Measurements from ENCODE around the gene SPTLC3. TPM values are rescaled to one million over a fixed set of nuclear protein-coding genes. Genes with fewer than 3 reads are reported as not detected.

The SPTLC3 gene
- total RNA-seq, 1 donor from 2014 or later, result 2.2 TPM

DNA sequence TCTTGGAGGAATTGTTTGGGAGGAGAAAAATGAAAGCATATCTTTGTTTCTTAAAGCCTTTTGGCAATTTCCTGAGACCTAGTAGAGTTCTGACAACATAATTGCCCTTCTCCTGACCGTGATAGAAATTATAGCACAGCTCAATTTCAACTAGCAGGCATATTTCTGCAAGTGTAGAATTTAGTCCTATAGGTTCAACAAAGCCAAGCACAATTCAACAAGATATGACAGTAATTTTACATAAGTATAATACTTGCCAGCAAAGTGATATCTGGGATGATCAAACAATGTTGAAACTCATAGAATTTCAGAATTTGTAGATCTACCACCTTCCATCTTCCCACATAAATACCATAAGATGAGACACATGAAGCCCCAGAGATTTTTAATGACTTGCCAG lies 73.1 kb downstream of the SPTLC3 start:
- intact Hi-C loops (cut with DNase I), result no loop called here
- no peak for DNase-seq (ENCODE audit: low spot score)

DNA sequence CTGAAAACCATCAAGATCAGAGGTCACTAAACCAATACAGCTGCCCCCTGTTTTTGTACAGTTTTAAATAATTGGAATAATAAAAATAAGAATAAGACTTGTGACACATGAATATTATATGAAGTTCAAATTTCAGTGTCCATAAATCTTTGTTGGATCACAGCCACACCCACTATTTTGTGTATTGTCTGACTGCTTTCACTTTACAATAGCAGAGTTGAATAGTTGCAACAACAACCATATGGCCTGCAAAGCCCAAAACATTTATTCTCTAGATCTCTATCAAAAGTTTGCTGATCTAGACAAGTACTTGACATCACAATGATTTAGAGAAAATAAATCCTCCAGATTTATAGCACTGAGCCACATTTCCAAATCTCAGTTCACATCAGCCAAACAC lies 73.6 kb downstream of the SPTLC3 start:
- intact Hi-C loops (cut with DNase I), result no loop called here
- DNase-seq (ENCODE audit: low spot score), result no peak

DNA sequence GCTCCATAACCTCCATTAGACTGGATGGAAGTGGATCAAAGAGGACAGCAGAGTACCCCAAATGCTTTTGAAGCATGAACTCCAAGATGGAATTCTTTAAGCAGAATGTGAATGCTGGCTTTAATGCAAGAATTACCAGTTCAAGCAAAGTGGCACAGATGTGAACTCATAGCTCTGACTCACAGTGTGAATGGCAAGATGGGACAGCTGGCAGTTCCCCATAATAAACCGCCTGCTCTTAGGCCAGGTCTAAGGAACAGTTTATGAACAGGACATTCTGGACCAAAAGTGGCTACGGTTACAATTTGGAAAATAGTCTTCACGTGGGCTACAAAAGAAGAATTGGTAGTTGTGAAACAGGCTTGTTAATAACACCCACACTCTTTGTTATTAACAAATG lies 76.5 kb downstream of the SPTLC3 start:
- no peak for DNase-seq (ENCODE audit: low spot score)
- intact Hi-C loops (cut with DNase I), result no loop called here

DNA sequence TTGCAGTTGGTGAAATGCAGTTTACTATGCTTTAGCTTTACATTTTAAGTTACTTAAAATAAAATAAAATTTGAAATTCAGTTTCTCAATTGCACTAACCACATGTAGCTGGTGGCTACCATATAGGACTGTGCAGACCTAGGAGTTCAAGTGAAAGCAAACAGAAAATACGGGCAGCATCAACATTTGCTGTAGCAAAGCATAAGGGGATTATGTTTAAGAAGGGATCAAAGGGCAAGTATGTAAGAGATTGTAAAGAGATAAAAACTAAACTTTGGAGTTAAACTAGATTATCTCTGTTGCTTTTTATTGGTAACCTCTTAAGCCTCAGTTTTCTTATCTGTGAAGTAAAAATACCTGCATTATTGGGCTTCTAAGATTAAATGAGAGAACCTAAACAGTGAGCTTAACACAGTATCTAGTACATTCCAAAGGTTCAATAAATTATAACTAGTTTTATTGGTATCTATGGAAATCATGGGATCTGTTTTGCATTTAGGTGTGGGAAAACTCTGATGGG lies 81.2 kb downstream of the SPTLC3 start:
- intact Hi-C loops (cut with DNase I), result no loop called here
- DNase-seq (ENCODE audit: low spot score), result no peak

DNA sequence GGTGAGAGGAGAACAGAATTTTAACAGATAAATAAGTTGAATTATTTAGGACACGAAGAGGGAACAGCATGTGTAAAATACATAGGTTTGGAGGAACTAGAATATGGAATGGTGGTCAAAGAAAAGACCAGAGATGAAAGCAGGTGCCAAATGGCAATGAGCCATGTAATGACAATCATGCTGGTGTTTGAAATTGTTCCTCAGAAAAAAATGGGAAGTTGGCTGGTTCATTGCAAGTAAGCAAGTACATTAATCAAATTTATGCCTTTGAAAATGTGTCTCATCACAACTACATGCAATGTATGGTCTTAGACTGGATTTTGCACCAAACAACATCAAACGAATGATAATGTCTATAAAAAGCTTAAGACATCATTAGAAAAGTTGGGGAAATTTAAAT lies 83.3 kb downstream of the SPTLC3 start:
- DNase-seq (ENCODE audit: low spot score), result no peak
- intact Hi-C loops (cut with DNase I), result no loop called here

DNA sequence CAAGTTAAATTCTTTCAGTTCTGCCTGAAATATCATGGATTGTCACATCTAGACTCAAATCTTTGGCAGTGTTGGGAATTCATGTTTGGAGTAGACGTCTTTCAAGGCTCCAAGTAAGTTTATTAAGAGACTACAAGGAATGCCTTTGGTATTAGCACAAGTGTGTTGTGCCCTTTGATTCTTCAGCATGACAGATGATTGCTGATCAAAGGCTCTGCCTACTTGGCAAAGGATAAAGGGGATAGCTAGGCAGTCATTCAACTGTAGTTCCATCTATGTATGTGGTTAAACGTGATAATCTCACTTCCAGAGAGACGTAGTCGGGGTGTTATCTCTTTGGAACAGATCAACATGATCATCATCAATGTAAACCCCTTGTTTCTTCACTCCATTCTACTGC lies 86.2 kb downstream of the SPTLC3 start:
- intact Hi-C loops (cut with DNase I), result no loop called here
- DNase-seq (ENCODE audit: low spot score), result no peak

DNA sequence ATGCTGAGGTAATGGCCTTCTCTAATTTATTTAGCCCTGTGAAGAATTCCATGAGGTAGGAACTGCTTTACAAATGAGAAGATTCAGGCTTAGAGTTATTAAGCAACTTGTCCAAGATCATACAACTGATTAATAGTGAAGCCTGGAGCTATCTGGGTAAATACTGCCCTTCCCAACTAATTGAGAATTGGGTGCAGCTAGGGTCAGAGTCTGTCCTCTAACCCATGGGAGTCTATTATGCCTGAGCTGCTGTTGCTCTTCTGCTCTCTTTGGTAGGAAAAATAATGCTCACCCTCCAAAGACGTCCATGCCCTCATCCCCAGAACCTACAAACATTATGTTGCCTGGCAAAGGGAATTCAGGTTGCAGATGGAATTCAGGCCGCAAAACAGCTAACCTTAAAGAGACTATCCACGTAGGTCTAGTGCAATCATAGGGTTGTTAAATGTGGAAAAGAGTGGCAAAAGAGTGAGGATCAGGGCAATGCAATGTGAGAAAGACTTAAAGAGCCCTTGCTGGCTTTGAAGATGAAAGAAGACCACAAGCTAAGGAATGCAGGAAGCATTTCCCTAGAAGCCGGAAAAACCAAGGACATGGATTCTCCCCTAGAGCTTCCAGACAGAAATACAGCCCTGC lies 90.1 kb downstream of the SPTLC3 start:
- DNase-seq (ENCODE audit: low spot score), result no peak
- intact Hi-C loops (cut with DNase I), result no loop called here

DNA sequence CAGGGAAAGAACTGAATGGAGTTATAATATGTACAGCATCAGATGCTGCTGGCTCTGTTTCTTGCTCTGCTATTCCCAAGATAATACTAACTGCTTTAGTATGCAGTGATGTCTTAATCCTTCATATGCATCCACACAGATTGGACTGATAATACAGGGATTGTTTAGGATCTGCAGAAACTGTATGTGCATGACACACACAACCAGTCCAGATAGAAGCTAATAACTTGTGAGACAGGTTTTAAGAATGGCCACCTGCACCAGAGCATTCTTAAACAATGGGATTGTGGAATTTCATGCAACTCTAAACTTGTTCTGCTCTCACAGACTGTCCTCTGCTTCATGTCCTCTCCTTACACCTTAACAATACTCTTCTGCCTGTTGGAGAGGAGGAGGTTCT lies 90.9 kb downstream of the SPTLC3 start:
- DNase-seq (ENCODE audit: low spot score), result no peak
- intact Hi-C loops (cut with DNase I), result loop anchor here (5.0 kb wide), 1 partner anchor 172 kb away; no protein-coding TSS in a partner anchor

DNA sequence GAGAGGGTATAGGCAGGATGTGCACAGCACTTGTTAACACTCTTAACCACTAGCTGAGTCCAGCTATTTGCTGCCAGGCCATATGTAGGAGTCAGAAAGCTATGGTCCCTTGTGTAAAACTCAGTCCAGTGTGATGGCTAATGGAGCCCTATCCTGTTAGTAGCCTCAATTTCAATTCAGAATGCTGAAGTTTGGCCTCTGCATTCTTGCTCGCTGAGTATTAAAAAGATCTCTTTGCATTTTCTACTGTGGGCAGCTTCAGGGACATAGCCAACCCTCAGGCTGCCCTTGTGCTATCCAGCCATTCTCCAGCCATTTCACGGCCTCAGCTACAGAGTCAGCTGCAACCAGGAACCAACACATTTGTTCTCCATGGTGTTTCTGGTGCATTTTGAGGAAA lies 92.5 kb downstream of the SPTLC3 start:
- DNase-seq (ENCODE audit: low spot score), result no peak
- intact Hi-C loops (cut with DNase I), result loop anchor here (5.0 kb wide), 1 partner anchor 174 kb away; no protein-coding TSS in a partner anchor

DNA sequence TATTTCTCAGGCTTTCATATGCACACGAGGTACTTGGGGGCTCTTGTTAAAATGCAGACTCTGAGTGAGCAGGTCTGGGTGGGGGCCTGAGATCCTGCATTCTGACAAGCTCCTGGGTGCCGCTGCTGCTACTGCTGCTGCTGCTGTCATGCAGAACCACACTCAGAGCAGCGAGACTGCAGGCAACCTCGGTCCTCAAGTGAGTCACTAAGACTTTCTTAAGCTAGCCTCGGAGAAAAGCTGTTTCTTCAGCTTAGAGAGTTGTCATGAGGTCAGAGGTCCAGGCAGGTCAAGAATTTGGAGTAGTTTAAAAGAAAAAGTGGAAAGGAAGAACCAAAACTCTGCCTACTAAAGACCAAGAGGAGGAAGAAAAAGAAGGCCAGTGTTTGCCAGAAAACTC lies 92.9 kb downstream of the SPTLC3 start:
- DNase-seq (ENCODE audit: low spot score), result no peak
- intact Hi-C loops (cut with DNase I), result loop anchor here (5.0 kb wide), 1 partner anchor 174 kb away; no protein-coding TSS in a partner anchor

DNA sequence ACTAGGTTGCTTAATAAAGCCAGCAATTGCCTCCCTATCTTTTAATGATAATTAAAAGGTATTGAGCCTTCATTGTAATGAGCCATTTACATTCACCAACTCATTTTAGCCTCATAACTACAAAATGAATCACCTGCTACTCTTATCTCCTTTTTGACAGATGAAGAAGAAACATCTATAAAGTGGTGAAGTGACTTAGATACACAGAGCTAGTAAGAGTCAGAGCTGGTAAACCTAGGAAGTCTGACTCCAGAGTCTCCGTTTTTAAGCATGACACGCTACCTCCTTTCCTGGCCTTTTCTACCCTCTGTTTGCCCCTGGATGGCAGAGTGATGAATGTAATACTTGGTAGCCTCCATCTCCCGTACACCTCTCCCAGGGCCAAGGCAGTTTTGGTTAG lies 93.5 kb downstream of the SPTLC3 start:
- intact Hi-C loops (cut with DNase I), result loop anchor here (5.0 kb wide), 1 partner anchor 175 kb away; no protein-coding TSS in a partner anchor
- DNase-seq (ENCODE audit: low spot score), result no peak

DNA sequence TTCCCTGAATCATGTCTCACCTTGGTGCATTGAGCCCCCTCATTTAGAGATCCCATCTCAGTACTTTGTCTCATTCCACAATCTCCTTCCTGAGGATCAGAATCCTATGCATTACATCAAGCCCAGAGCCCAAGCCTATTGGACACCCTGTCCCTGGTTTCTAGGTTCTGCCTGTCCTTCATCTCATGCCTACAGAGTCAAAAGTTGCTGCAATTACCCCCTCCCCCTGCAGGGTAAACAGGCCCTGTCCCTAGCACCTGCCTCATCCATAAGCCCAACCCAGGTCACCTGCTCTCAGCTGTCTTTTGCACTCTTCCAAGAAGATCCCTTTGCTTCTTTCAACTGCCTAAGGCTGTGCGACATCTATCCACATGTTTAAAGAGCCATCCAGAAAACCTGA lies 93.9 kb downstream of the SPTLC3 start:
- no peak for DNase-seq (ENCODE audit: low spot score)
- intact Hi-C loops (cut with DNase I), result loop anchor here (5.0 kb wide), 1 partner anchor 175 kb away; no protein-coding TSS in a partner anchor

DNA sequence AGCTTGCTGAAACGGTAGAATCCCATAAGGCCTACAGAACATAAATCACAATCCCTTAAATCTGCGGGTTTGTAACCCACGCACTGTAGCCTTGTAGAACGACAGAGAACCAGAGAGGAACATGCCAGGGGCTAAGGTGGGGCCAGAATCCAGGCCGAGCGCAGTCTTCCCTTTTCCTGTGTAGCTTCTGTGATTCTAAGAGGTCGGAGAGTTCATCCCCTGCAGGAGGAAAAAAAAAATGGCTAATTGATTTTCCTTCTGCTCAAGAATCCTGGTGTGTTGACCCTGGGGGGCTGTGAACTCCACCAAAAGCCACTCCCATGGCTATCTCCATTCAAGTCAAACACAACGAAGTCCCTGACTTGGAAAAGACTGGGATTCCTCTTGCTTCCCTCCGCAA lies 96.3 kb downstream of the SPTLC3 start:
- intact Hi-C loops (cut with DNase I), result loop anchor here (5.0 kb wide), 1 partner anchor 1428 kb away; no protein-coding TSS in a partner anchor
- DNase-seq (ENCODE audit: low spot score), result no peak

DNA sequence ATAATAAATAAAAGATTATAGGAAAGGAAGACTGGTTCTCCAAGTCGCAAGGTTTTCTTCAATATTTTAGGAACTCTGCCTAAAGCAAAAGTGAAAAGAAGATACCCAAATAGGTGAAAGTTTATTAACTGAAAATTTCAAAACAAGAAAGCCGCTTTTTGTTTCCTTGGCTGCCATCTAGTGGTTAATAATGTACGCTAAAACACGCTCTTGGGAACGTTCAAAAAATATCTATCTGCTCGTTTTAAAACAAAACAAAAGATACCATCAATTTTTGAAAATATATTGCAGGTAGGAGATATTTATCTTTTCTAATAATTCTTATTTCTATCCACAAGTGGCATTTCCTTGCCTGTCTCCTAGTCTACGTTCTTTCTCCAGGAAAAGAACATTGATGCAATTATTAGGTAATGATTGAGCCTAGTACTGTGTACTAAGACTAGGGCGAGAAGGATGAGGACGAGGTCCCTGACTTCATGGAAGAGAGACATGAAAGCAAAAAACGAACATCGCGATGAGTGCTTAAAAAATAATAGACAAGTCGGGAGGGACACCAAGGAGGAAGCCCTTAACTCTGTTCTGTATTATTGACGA lies 97.2 kb downstream of the SPTLC3 start:
- DNase-seq (ENCODE audit: low spot score), result no peak
- intact Hi-C loops (cut with DNase I), result loop anchor here (2.0 to 5.0 kb wide), 2 partner anchors 135 to 1429 kb away; no protein-coding TSS in a partner anchor

DNA sequence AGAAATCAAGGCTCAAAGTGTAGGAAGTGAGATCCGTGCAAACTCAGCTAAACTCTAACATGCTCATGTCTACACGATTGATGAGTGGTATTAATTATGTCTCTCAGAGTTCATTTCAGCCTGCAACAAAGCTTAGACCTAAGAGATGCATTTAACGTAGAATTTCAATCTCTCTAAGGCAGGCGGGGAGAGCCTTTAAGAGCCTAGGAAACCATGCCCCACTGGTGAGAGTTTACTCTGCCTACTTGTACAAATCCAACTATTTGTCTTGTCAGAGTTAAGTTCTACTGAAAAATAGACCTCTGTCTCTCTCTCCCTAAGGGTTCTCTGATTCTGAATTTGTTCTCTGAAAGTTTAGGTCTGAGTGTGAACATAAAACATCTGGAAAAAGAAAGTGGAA lies 100.9 kb downstream of the SPTLC3 start:
- no peak for DNase-seq (ENCODE audit: low spot score)
- intact Hi-C loops (cut with DNase I), result loop anchor here (5.0 kb wide), 1 partner anchor 1432 kb away; no protein-coding TSS in a partner anchor

DNA sequence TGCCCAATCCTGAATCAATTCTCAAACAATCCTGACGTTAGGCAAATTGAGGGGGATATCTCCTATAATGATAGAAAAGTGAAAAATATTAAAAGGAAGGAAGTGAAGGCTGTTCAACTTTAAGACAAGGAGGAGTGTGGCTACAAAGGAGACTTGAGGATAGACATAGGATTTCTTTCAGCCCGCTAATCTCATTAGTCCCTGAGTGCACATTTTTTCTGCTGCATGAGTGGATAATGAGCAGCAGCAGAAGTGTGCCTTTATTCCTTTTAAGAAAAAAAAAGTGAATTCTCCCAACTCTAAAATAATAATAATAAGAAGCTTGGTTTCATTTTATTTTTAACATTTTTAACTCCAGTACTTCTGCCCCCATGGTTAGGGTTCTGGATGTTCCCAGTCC lies 102.0 kb downstream of the SPTLC3 start:
- no peak for DNase-seq (ENCODE audit: low spot score)
- intact Hi-C loops (cut with DNase I), result no loop called here

DNA sequence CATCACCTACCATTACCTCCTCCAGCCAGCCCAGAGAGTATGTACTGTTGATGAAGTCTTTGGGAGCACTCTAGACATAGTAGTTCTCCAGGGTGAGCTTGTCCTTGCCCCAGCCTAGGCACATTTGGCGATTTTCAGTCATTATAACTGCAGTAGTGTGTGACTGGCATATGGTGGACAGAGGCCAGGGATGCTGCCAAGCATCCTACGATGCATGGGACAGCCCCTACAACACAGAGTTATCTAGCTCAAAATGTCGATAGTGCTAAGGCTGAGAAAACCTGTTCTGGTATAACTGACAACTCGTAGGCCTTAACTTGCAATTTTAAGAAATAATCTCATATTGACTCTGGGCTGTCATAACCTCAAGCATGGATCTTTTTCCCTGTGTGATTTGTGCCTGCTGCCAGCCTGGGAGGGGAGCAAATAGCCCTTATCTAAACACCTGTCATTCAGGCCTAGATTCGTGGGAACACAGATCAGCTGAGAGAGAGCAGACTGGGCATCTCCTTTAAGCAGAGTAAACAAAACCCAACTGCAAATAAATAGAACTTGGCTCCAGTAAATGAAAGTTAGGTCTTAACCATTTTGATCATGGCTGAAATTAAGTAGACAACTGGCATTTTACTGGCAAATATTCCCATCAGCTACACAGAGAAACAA lies 102.6 kb downstream of the SPTLC3 start:
- no peak for DNase-seq (ENCODE audit: low spot score)
- intact Hi-C loops (cut with DNase I), result no loop called here

DNA sequence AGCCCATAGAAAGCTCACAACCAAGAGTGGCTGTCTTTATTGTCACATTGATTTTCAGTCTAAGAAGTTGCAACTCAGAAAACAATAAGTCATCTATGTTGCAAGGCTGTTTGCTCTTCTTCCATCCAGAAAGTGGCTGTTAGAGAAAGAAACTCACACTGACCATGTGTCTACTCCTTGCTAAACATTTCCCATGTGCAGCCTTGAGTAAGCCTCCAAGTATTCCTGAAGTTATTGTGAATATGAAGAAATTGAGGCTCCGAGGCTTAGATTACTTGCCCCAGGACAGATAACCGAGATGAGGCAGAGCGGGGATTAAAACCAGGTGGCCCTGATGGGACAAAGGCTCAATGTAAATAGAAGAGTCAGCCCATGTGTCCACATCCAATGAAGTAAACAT lies 105.0 kb downstream of the SPTLC3 start:
- DNase-seq (ENCODE audit: low spot score), result no peak
- intact Hi-C loops (cut with DNase I), result no loop called here

DNA sequence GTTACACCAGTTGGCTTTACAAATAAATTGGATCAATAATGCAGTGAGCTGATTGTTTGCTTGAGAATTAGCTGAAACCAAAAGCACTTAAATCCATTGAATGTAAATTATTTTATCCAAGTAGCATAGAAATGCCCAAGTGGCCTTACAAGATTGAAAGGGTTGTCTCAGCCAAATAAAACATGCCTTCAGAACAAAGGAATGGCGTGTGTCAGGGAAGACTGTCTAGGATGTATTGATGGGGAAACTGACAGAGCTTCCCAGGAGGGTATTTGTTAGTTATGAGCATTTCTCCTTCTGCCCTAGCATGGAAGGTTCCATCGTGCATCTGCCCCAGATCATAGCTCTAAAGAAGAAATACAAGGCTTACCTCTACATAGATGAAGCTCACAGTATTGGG lies 108.4 kb downstream of the SPTLC3 start:
- intact Hi-C loops (cut with DNase I), result loop anchor here (5.0 kb wide), 1 partner anchor 430 kb away; no protein-coding TSS in a partner anchor
- no peak for DNase-seq (ENCODE audit: low spot score)

DNA sequence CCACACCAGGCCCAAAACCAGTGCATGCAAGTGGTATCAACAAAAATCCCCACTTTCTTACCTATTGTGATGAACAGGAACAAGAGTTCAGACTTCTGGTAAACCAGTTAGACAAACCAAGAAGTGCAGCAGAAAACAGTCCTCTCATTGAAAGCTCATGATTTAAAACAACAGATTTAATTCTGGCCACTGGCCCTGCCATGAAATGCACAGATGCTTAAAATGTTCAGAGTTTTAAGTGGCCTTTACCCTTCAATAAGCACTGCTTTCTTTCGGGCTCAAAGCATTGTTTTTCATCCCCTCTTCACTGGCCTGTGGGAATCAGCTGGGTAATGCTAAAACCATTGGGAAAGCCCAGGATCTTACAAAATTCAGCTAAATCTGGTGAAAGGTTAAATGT lies 109.9 kb downstream of the SPTLC3 start:
- intact Hi-C loops (cut with DNase I), result loop anchor here (2.0 to 5.0 kb wide), 2 partner anchors 429 to 654 kb away; no protein-coding TSS in a partner anchor

More for the DNA sequence above, 109.9 kb downstream of the SPTLC3 start:
- DNase-seq (ENCODE audit: low spot score), result no peak
